Endothelial cell (in vitro differentiated cells): Measurements from ENCODE around the gene PPP3CA. TPM values are rescaled to one million over a fixed set of nuclear protein-coding genes. Genes with fewer than 3 reads are reported as not detected.

Experiments used
- DNase-seq: peaks from one replicate; pipeline ENCODE4 v3.0.0; 2021; ENCODE audit warnings: low spot score
- H3K27ac Mint-ChIP-seq: one replicate; pipeline ENCODE4 v1.8.0; 2021; ENCODE audit warnings: mixed read lengths, inconsistent platforms; ENCODE audit not compliant: unreplicated experiment
- H3K27me3 Mint-ChIP-seq: one replicate; pipeline ENCODE4 v1.8.0; 2021; ENCODE audit warnings: mild to moderate bottlenecking, moderate library complexity, mixed read lengths, inconsistent platforms; ENCODE audit not compliant: unreplicated experiment
- H3K36me3 Mint-ChIP-seq: one replicate; pipeline ENCODE4 v1.8.0; 2021; ENCODE audit warnings: mild to moderate bottlenecking, low read depth, mixed read lengths, inconsistent platforms; ENCODE audit not compliant: unreplicated experiment
- H3K4me1 Mint-ChIP-seq: one replicate; pipeline ENCODE4 v1.8.0; 2021; ENCODE audit warnings: mild to moderate bottlenecking, mixed read lengths, inconsistent platforms; ENCODE audit not compliant: unreplicated experiment
- H3K4me3 Mint-ChIP-seq: one replicate; pipeline ENCODE4 v1.8.0; 2021; ENCODE audit warnings: mild to moderate bottlenecking, mixed read lengths, inconsistent platforms; ENCODE audit not compliant: unreplicated experiment
- H3K9me3 Mint-ChIP-seq: one replicate; pipeline ENCODE4 v1.8.0; 2021; ENCODE audit warnings: mixed read lengths, inconsistent platforms; ENCODE audit not compliant: unreplicated experiment
- total RNA-seq: library from RNA; stranded (reverse); fragmentation: NEBNext Ultra II Directional; extraction: Animal tissue kit (Norgen Biotek cat#: 25700); gene quantifications from one replicate; pipeline ENCODE4 v1.2.1, GENCODE V29; 2021; ENCODE audit not compliant: unreplicated experiment
- TF ChIP-seq, protein P1 (sequence below): fragments of 200-600 bp; sonication (generic); IDR thresholded peaks from one replicate; pipeline ENCODE4 v1.5.0; 2021; ENCODE audit warnings: antibody characterized with exemption; ENCODE audit not compliant: unreplicated experiment

The PPP3CA gene
- total RNA-seq, 1 donor from 2014 or later = 60.5 TPM

DNA sequence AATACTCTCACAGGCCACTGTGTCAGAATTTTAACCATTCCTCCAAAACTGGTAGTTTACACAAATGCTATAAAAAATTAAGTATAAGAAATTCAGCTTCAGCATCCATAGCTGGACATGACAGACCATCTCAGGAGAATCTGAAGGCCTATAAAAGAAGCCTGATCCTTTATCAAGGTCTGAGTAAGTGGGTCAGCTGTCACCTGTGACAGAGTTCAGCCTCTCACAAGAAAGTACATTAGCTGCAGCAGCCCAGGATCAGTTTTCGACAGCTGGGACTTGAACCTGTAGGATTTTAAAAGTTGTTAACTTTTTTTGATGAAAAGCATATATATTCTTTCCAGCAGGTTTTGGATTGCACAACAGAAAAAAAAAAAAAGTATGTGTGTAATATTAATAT lies 60.7 kb downstream of the PPP3CA start:
- Mint-ChIP-seq H3K4me3 (no peak overlapping the region), H3K36me3 (no peaks in the 10 kb centered on the region), H3K27ac (no peak overlapping the region), H3K9me3 (no peaks in the 10 kb centered on the region), H3K4me1 (peaks cover 62% of the 10 kb centered on the region), H3K27me3 (peaks cover 3% of the 10 kb centered on the region)
- DNase-seq = no peak
- TF ChIP-seq, protein P1, sequence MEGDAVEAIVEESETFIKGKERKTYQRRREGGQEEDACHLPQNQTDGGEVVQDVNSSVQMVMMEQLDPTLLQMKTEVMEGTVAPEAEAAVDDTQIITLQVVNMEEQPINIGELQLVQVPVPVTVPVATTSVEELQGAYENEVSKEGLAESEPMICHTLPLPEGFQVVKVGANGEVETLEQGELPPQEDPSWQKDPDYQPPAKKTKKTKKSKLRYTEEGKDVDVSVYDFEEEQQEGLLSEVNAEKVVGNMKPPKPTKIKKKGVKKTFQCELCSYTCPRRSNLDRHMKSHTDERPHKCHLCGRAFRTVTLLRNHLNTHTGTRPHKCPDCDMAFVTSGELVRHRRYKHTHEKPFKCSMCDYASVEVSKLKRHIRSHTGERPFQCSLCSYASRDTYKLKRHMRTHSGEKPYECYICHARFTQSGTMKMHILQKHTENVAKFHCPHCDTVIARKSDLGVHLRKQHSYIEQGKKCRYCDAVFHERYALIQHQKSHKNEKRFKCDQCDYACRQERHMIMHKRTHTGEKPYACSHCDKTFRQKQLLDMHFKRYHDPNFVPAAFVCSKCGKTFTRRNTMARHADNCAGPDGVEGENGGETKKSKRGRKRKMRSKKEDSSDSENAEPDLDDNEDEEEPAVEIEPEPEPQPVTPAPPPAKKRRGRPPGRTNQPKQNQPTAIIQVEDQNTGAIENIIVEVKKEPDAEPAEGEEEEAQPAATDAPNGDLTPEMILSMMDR = no peak

DNA sequence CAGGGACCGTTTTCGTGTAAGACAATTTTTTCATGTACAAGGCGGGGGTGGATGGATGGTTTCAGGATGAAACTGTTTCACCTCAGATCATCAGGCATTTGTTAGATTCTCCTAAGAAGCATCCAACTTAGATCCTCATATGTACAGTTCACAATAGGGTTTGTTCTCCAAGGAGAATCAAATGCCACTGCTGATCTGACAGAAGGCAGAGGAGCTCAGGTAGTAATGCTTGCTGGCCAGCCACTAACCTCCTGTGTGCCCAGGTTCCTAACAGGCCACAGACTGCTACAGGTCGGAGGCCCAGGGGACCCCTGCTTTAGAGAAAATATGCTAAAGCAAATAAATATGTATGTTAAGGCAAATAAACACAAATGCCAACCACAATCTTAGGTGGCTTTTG lies 61.3 kb downstream of the PPP3CA start:
- Mint-ChIP-seq H3K36me3 (peaks cover 3% of the 10 kb centered on the region), H3K4me3 (no peak overlapping the region), H3K4me1 (peaks cover 58% of the 10 kb centered on the region), H3K9me3 (no peaks in the 10 kb centered on the region), H3K27ac (peak overlapping the region; percentile 99), H3K27me3 (peaks cover 3% of the 10 kb centered on the region)
- TF ChIP-seq, protein P1 = no peak
- no peak for DNase-seq

DNA sequence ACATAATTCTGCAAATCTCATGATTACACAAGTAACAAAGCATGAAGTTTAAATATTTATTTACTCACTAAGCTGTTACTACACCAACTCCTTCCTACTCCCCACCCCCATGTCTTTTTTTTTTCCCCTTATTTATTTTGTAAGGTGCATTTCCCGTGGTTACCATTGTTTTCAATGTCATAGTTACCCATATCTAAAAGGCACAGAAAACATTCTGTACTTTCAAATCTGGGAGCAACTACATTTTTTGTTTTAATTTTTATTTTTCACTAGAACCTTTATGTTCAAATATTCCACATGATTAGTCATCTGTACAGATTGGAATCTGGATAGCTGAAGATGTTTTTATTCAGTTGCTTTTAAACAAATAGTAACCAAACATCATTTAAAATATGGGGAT lies 62.8 kb downstream of the PPP3CA start:
- H3K4me3 Mint-ChIP-seq = no peak overlapping the region
- peaks cover 61% of the 10 kb centered on the region for H3K4me1 Mint-ChIP-seq
- no peaks in the 10 kb centered on the region for H3K9me3 Mint-ChIP-seq
- H3K36me3 Mint-ChIP-seq = peaks cover 9% of the 10 kb centered on the region
- H3K27ac Mint-ChIP-seq = peak overlapping the region; percentile 99
- TF ChIP-seq, protein P1 = no peak
- no peak for DNase-seq
- H3K27me3 Mint-ChIP-seq = peaks cover 7% of the 10 kb centered on the region

DNA sequence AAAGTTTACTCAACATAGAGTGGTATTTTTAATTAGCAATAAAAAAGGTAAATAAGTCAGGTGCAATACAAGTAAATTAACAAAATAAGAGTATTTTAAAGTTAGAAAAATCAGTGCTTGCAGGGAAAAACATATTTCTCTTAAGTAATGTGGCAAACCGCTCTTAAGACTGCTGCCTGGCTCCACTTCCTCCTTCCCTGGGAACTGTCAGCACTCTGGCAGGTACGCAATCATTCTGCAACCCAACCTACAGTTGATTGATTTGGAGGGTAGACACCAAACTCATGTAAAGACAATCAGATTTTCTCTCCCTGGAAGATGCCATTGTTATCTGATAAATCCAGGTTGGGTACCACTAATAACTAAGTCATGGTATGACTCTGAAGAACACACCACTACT lies 63.9 kb downstream of the PPP3CA start:
- H3K36me3 Mint-ChIP-seq = peaks cover 9% of the 10 kb centered on the region
- H3K27me3 Mint-ChIP-seq = peaks cover 7% of the 10 kb centered on the region
- TF ChIP-seq, protein P1 = no peak
- no peaks in the 10 kb centered on the region for H3K9me3 Mint-ChIP-seq
- peaks cover 66% of the 10 kb centered on the region for H3K4me1 Mint-ChIP-seq
- peak overlapping the region; percentile 72 for H3K4me3 Mint-ChIP-seq
- peak overlapping the region; percentile 99 for H3K27ac Mint-ChIP-seq
- no peak for DNase-seq

DNA sequence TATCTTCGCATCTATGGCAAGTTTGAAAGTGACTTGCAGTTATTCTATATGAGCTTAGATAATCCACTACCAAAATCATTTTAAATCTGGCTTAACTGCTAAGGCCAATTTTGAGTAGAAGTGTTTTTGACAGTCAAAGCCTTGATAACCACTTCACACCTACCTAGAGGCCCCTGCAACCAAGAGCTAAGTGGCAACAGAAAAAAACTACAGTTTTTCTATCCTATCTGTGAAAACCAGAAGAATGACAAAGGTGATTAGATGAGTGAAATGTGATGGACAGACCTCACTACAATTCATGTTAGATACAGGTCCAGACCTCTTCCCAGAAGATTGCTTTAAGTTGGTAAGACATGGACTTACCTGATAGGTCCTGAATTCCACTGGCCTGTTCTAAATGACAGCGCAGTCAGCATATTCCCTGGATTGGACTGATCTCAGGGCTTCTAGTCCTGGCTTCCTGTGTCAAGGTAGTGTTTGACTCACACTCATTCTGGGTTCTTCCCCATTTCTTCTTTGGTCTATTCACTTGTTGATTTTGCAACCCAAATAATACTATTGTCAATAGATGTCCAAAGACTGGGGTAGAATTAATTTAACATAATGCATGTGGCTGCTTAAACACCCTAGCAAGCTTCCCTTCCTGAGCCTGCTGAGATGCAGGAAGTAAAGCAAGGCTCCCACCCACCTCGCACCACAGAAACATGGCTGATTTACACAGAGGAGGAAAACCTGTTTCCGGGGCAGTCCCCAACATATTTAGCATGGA lies 65.1 kb downstream of the PPP3CA start:
- TF ChIP-seq, protein P1 = no peak
- Mint-ChIP-seq H3K4me1 (peaks cover 59% of the 10 kb centered on the region), H3K36me3 (peaks cover 9% of the 10 kb centered on the region), H3K27me3 (peaks cover 7% of the 10 kb centered on the region), H3K9me3 (no peaks in the 10 kb centered on the region), H3K27ac (peak overlapping the region; percentile 99), H3K4me3 (no peak overlapping the region)
- no peak for DNase-seq
